HEK293 (cell line): Measurements from ENCODE around the gene USP33.
A peak's percentile ranks its signal among the peaks of the same experiment; 100 is the strongest.

ENCODE experiments used
- CTCF ChIA-PET: fragments of 350-600 bp; formaldehyde crosslinking; extraction: SDS; loops from one replicate; lab custom pipeline; 2021; ENCODE audit warnings: antibody characterized with exemption; lab: Yijun Ruan, JAX
- POLR2A ChIA-PET: fragments of 300-600 bp; formaldehyde crosslinking; extraction: SDS; loops from one replicate; lab custom pipeline; 2020; ENCODE audit warnings: antibody characterized with exemption, inconsistent platforms; lab: Yijun Ruan, JAX
- H3K27ac ChIP-seq: fragments of 200-500 bp; sonication (Bioruptor generic); 2 replicates; pipeline ENCODE4 v1.5.1; 2014; ENCODE audit warnings: low read depth, low read length, control low read depth, inconsistent platforms; ENCODE audit errors: extremely low read depth
- H3K36me3 ChIP-seq, 2 experiments: fragments of 200-500 bp in 1 of 2; sonication (Bioruptor generic) in 1 of 2; 1 replicate in 1 of 2; 2 replicates in 1 of 2; pipeline ENCODE4 v1.5.1; 2014 to 2017; ENCODE audit warnings: inconsistent platforms in 2 of 2, low read length in 2 of 2; ENCODE audit not compliant: control insufficient read depth in 2 of 2, insufficient read depth in 1 of 2
- H3K4me1 ChIP-seq: fragments of 200-500 bp; sonication (Bioruptor generic); 2 replicates; pipeline ENCODE4 v1.5.1; 2014; ENCODE audit warnings: mild to moderate bottlenecking, low read length, inconsistent platforms; ENCODE audit not compliant: control insufficient read depth, insufficient read depth
- H3K4me3 ChIP-seq: 2 replicates; pipeline ENCODE4 v1.5.1; 2011; ENCODE audit warnings: low read depth, mild to moderate bottlenecking, control low read depth, low read length, moderate library complexity
- H3K9me3 ChIP-seq: fragments of 200-500 bp; sonication (Bioruptor generic); 2 replicates; pipeline ENCODE4 v1.5.1; 2014; ENCODE audit warnings: low read depth, low read length, inconsistent platforms; ENCODE audit not compliant: control insufficient read depth, insufficient read depth
- PRDM1 ChIP-seq: fragments of 450-650 bp; formaldehyde crosslinking; IDR thresholded peaks from 2 replicates; pipeline ENCODE4; 2016; ENCODE audit warnings: missing biosample characterization, missing genetic modification characterization
- PRDM10 ChIP-seq: fragments of 450-650 bp; formaldehyde crosslinking; IDR thresholded peaks from 2 replicates; pipeline ENCODE4 v1.5.1; 2016; ENCODE audit warnings: missing biosample characterization, missing genetic modification characterization
- ZEB2 ChIP-seq: fragments of 450-650 bp; formaldehyde crosslinking; IDR thresholded peaks from 2 replicates; pipeline ENCODE4 v1.5.1; 2016; ENCODE audit warnings: missing biosample characterization, missing genetic modification characterization
- ZNF138 ChIP-seq: fragments of 450-650 bp; formaldehyde crosslinking; IDR thresholded peaks from 2 replicates; pipeline ENCODE4 v1.5.1; 2016; ENCODE audit warnings: missing biosample characterization, missing genetic modification characterization, borderline replicate concordance
- ZNF146 ChIP-seq: fragments of 450-650 bp; formaldehyde crosslinking; IDR thresholded peaks from 2 replicates; pipeline ENCODE4 v1.5.1; 2016; ENCODE audit warnings: missing biosample characterization, missing genetic modification characterization
- ZNF184 ChIP-seq: fragments of 450-650 bp; IDR thresholded peaks from 2 replicates; pipeline ENCODE4 v1.5.1; 2018; ENCODE audit warnings: missing biosample characterization, mild to moderate bottlenecking, missing genetic modification characterization
- ZNF223 ChIP-seq: fragments of 450-650 bp; formaldehyde crosslinking; IDR thresholded peaks from 2 replicates; pipeline ENCODE4 v1.5.1; 2016; ENCODE audit warnings: missing biosample characterization, missing genetic modification characterization
- ZNF366 ChIP-seq: fragments of 450-650 bp; formaldehyde crosslinking; conservative IDR thresholded peaks from 2 replicates; pipeline ENCODE4 v1.5.1; 2016; ENCODE audit warnings: missing biosample characterization, missing genetic modification characterization
- ZNF391 ChIP-seq: fragments of 450-650 bp; formaldehyde crosslinking; IDR thresholded peaks from 2 replicates; pipeline ENCODE4 v1.5.1; 2016; ENCODE audit warnings: low read depth, missing biosample characterization, missing genetic modification characterization, borderline replicate concordance
- ZNF416 ChIP-seq: fragments of 450-650 bp; formaldehyde crosslinking; IDR thresholded peaks from 2 replicates; pipeline ENCODE4 v1.5.1; 2016; ENCODE audit warnings: missing biosample characterization, missing genetic modification characterization
- ZNF529 ChIP-seq: fragments of 450-650 bp; formaldehyde crosslinking; IDR thresholded peaks from 2 replicates; pipeline ENCODE4 v1.5.1; 2017; ENCODE audit warnings: missing genetic modification characterization, missing biosample characterization; ENCODE audit not compliant: insufficient replicate concordance
- ZNF629 ChIP-seq: fragments of 450-650 bp; formaldehyde crosslinking; IDR thresholded peaks from 2 replicates; pipeline ENCODE4 v1.5.1; 2017; ENCODE audit warnings: missing biosample characterization, missing genetic modification characterization
- ZNF645 ChIP-seq: fragments of 450-650 bp; formaldehyde crosslinking; IDR thresholded peaks from 2 replicates; pipeline ENCODE4; 2016; ENCODE audit warnings: missing biosample characterization, missing genetic modification characterization
- TF ChIP-seq, protein P1 (sequence below): fragments of 450-650 bp; formaldehyde crosslinking; IDR thresholded peaks from 2 replicates; pipeline ENCODE4 v1.5.1; 2017; ENCODE audit warnings: missing biosample characterization, missing genetic modification characterization
- TF ChIP-seq, protein P2 (sequence below): fragments of 450-650 bp; IDR thresholded peaks from 2 replicates; pipeline ENCODE4 v1.5.1; 2018; ENCODE audit warnings: missing biosample characterization, mild to moderate bottlenecking, missing genetic modification characterization

Gene USP33

GRCh38 chr1:77668924-77669449 is 90.7 kb downstream of the USP33 start:
- peaks cover 22% of the 10 kb centered on the region for H3K4me1 ChIP-seq
- no peaks in the 10 kb centered on the region for H3K9me3 ChIP-seq
- ChIA-PET CTCF (interaction anchor here (1.2 kb wide), 1 partner anchor 14 kb away, joined by 3 read pairs; no protein-coding TSS in a partner anchor), POLR2A (interaction anchor here (0.6 to 1.0 kb wide), 3 partner anchors 10 to 231 kb away, joined by 3 to 5 read pairs (median 4); partner anchors contain the start of gene ZZZ3)
- H3K4me3 ChIP-seq = no peak overlapping the region
- no peaks in the 10 kb centered on the region for H3K36me3 ChIP-seq
- TF ChIP-seq ZNF366 (tag by site-specific recombination) (no peak), ZEB2 (tag by site-specific recombination) (no peak), PRDM1 (0 out of 2 replicates have a peak, but pooled peaks have one; percentile 28)
- TF ChIP-seq, protein P1, sequence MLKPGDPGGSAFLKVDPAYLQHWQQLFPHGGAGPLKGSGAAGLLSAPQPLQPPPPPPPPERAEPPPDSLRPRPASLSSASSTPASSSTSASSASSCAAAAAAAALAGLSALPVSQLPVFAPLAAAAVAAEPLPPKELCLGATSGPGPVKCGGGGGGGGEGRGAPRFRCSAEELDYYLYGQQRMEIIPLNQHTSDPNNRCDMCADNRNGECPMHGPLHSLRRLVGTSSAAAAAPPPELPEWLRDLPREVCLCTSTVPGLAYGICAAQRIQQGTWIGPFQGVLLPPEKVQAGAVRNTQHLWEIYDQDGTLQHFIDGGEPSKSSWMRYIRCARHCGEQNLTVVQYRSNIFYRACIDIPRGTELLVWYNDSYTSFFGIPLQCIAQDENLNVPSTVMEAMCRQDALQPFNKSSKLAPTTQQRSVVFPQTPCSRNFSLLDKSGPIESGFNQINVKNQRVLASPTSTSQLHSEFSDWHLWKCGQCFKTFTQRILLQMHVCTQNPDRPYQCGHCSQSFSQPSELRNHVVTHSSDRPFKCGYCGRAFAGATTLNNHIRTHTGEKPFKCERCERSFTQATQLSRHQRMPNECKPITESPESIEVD = peak; percentile 37; the same call in 1 of the 2 replicates
- no peak overlapping the region for H3K27ac ChIP-seq

DNA sequence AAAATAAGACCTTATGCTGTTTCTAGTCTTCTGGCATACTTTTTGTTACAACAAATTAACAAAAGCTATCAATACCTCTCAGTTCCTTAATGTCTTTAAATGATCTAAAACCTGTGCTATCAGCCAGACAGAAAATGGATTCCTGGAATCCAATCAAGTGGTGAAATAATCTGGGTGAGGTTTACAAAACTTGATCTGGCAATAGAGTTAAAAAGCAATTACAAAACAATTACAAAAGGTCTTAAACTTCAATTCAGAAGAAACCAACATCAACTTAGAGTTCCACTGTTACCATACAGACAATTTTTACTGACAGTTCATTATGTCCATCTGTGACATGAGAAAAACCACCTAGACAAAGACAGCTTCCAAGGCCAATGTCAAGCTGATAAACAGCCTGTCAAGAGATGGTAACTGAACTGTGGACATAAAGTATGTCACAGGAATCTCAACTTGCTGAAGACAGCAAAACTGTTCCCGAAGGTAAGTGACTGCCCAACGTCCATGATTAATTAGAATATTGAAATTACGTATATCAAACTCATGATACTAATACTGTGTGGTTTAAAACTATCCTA is 94.6 kb downstream of the USP33 start:
- TF ChIP-seq, protein P1 = peak; percentile 74
- no peak for TF ChIP-seq ZNF416 (tag by site-specific recombination)
- TF ChIP-seq PRDM10 (tag by site-specific recombination) = 0 out of 2 replicates have a peak, but pooled peaks have one; percentile 9
- TF ChIP-seq, all 188 proteins: peak for 2
- Histone ChIP-seq H3K27ac (no peak overlapping the region), H3K4me3 (no peak overlapping the region), H3K4me1 (peaks cover 3% of the 10 kb centered on the region; the same call in 1 of the 2 replicates), H3K9me3 (no peaks in the 10 kb centered on the region), H3K36me3 (no peaks in the 10 kb centered on the region)
- ChIA-PET POLR2A (no interaction called here), CTCF (interaction anchor here (0.9 kb wide), 1 partner anchor 18 kb away, joined by 3 read pairs; no protein-coding TSS in a partner anchor)

DNA sequence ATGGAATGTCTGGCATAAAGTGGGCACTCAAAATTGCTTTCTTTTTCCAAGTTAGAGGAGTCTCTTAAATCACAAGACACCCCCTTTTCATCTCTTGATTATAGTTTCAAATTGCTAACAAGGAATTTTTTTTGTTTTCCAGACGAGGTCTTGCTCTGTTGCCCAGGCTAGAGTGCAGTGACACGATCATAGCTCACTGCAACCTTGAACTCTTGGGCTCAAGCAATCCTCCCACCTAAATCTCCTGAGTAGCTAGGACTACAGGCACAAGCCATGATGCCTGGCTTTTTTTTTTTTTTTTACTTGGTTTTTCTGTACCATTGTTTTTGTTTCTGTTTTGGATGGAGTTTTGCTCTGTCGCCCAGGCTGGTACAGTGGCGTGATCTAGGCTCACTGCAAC is 98.0 kb downstream of the USP33 start:
- H3K4me1 ChIP-seq = no peaks in the 10 kb centered on the region
- H3K4me3 ChIP-seq = no peak overlapping the region
- no peak overlapping the region for H3K27ac ChIP-seq
- POLR2A ChIA-PET = no interaction called here
- CTCF ChIA-PET = no interaction called here
- TF ChIP-seq ZNF146 (tag by site-specific recombination) (no peak), ZNF645 (tag by site-specific recombination) (no peak), ZNF184 (tag by site-specific recombination) (no peak), ZNF223 (tag by site-specific recombination) (no peak), ZNF529 (no peak), ZNF391 (tag by site-specific recombination) (no peak), ZNF629 (tag by site-specific recombination) (no peak), ZNF138 (tag by site-specific recombination) (no peak)
- TF ChIP-seq, protein P2, sequence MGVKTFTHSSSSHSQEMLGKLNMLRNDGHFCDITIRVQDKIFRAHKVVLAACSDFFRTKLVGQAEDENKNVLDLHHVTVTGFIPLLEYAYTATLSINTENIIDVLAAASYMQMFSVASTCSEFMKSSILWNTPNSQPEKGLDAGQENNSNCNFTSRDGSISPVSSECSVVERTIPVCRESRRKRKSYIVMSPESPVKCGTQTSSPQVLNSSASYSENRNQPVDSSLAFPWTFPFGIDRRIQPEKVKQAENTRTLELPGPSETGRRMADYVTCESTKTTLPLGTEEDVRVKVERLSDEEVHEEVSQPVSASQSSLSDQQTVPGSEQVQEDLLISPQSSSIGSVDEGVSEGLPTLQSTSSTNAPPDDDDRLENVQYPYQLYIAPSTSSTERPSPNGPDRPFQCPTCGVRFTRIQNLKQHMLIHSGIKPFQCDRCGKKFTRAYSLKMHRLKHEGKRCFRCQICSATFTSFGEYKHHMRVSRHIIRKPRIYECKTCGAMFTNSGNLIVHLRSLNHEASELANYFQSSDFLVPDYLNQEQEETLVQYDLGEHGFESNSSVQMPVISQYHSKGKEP (tag by site-specific recombination) = no peak
- H3K36me3 ChIP-seq = no peaks in the 10 kb centered on the region
- H3K9me3 ChIP-seq = no peaks in the 10 kb centered on the region
